SK-N-MC (cell line): Measurements from ENCODE around the gene FER1L5.

Source experiments
- EZH2 ChIP-seq: fragments of 200-600 bp; sonication (generic); IDR thresholded peaks from one replicate; pipeline ENCODE4 v1.6.1; 2017; ENCODE audit warnings: antibody characterized with exemption
- FOXP2 ChIP-seq: optimal IDR thresholded peaks from 2 replicates; pipeline ENCODE3; 2011; ENCODE audit warnings: mild to moderate bottlenecking, moderate library complexity; ENCODE audit not compliant: insufficient read depth; ENCODE audit errors: extremely low read length, control extremely low read depth
- POLR2AphosphoS5 ChIP-seq: IDR thresholded peaks from 2 replicates; pipeline ENCODE4 v1.6.1; 2012; ENCODE audit warnings: mild to moderate bottlenecking, low read depth, low read length, borderline replicate concordance

GRCh38 chr2:96690306-96691021 lies 47.9 kb downstream of the FER1L5 start:
- TF ChIP-seq POLR2AphosphoS5 = no peak
- TF ChIP-seq EZH2 = no peak
- no peak for TF ChIP-seq FOXP2
